HFFc6 (cell line): ENCODE results near the gene PLXNB1. TPM values are rescaled to one million over a fixed set of nuclear protein-coding genes. Genes with fewer than 3 reads are reported as not detected.

Source experiments
- DNase-seq: peaks from one replicate; pipeline ENCODE4 v3.0.0-alpha.2; 2018
- H3K27ac Mint-ChIP-seq: 2 replicates; pipeline ENCODE4 v1.8.0; 2020; ENCODE audit warnings: mild to moderate bottlenecking, mixed read lengths
- H3K27me3 Mint-ChIP-seq: 2 replicates; pipeline ENCODE4 v1.8.0; 2021; ENCODE audit warnings: mild to moderate bottlenecking, moderate library complexity, mixed read lengths; ENCODE audit not compliant: insufficient read depth
- H3K36me3 Mint-ChIP-seq: 2 replicates; pipeline ENCODE4 v1.8.0; 2021; ENCODE audit warnings: low read depth, mixed read lengths
- H3K4me1 Mint-ChIP-seq: 2 replicates; pipeline ENCODE4 v1.8.0; 2020; ENCODE audit warnings: low read depth, mixed read lengths
- H3K4me3 Mint-ChIP-seq: 2 replicates; pipeline ENCODE4 v1.8.0; 2020; ENCODE audit warnings: mild to moderate bottlenecking, moderate library complexity, mixed read lengths
- H3K9me3 Mint-ChIP-seq: 2 replicates; pipeline ENCODE4 v1.8.0; 2020; ENCODE audit warnings: mild to moderate bottlenecking, mixed read lengths
- total RNA-seq, 6 experiments: library from RNA; stranded (reverse); fragmentation: NEBNext Ultra II Directional; extraction: Animal tissue kit (Norgen Biotek cat#: 25700); gene quantifications; 2 replicates in 1 of 6; 3 replicates in 5 of 6; pipeline ENCODE4 v1.2.3, GENCODE V29; 2021
- TF ChIP-seq, protein P1 (sequence below): fragments of 200-600 bp; sonication (generic); IDR thresholded peaks from 2 replicates; pipeline ENCODE4 v1.5.0; 2021; ENCODE audit warnings: antibody characterized with exemption, mild to moderate bottlenecking

Gene PLXNB1
- total RNA-seq, 6 experiments from 2014 or later, result 11.1 to 15.5 (median 12.8) TPM

DNA sequence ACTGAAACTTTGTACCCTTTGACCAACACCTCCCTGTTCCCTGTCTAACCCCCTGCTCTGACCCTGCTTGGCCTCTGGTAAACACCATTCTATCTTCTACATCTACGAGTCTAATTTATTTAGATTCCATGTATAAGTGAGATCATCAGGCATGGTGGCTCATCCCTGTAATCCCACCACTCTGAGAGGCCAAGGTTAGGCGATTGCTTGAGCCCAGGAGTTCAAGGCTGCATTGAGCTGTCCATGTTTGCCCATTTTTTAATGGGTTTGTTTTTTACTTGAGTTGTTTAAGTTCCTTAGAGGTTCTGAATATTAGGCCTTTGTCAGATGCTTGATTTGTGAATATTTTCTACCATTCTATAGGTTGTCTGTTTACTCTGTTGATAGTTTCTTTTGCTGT is 40.9 kb downstream of the PLXNB1 start:
- no peaks in the 10 kb centered on the region; the same call in 1 of the 2 replicates for H3K36me3 Mint-ChIP-seq
- H3K27me3 Mint-ChIP-seq, result peaks cover 24% of the 10 kb centered on the region
- no peak overlapping the region for H3K4me3 Mint-ChIP-seq

DNA sequence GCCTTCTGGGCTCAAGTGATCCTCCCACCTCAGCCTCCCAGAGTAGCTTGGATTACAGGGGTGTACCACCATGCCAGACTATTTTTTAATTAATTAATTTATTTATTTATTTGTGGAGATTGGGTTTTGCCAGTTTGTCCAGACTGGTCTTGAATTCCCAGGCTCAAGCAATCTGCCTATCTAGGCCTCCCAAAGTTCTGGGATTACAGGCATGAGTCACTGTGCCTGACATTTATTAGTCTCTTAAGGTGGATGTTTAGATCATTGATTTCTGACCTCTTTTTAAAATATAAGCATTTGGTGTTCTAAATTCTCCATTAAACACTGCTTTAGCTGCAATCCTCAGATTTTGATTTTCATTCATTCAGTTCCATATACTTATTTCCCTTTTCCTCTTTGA is 42.3 kb downstream of the PLXNB1 start:
- no peak overlapping the region for H3K4me3 Mint-ChIP-seq
- H3K9me3 Mint-ChIP-seq, result peaks cover 10% of the 10 kb centered on the region
- no peaks in the 10 kb centered on the region for H3K4me1 Mint-ChIP-seq
- TF ChIP-seq, protein P1, sequence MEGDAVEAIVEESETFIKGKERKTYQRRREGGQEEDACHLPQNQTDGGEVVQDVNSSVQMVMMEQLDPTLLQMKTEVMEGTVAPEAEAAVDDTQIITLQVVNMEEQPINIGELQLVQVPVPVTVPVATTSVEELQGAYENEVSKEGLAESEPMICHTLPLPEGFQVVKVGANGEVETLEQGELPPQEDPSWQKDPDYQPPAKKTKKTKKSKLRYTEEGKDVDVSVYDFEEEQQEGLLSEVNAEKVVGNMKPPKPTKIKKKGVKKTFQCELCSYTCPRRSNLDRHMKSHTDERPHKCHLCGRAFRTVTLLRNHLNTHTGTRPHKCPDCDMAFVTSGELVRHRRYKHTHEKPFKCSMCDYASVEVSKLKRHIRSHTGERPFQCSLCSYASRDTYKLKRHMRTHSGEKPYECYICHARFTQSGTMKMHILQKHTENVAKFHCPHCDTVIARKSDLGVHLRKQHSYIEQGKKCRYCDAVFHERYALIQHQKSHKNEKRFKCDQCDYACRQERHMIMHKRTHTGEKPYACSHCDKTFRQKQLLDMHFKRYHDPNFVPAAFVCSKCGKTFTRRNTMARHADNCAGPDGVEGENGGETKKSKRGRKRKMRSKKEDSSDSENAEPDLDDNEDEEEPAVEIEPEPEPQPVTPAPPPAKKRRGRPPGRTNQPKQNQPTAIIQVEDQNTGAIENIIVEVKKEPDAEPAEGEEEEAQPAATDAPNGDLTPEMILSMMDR, result no peak
- DNase-seq, result no peak
- H3K27me3 Mint-ChIP-seq, result peaks cover 17% of the 10 kb centered on the region
- no peak overlapping the region for H3K27ac Mint-ChIP-seq
- no peaks in the 10 kb centered on the region; the same call in 1 of the 2 replicates for H3K36me3 Mint-ChIP-seq

More for the DNA sequence above, 40.9 kb downstream of the PLXNB1 start:
- Mint-ChIP-seq H3K27ac (no peak overlapping the region), H3K9me3 (peaks cover 10% of the 10 kb centered on the region), H3K4me1 (no peaks in the 10 kb centered on the region)
- TF ChIP-seq, protein P1, result no peak
- DNase-seq, result no peak

DNA sequence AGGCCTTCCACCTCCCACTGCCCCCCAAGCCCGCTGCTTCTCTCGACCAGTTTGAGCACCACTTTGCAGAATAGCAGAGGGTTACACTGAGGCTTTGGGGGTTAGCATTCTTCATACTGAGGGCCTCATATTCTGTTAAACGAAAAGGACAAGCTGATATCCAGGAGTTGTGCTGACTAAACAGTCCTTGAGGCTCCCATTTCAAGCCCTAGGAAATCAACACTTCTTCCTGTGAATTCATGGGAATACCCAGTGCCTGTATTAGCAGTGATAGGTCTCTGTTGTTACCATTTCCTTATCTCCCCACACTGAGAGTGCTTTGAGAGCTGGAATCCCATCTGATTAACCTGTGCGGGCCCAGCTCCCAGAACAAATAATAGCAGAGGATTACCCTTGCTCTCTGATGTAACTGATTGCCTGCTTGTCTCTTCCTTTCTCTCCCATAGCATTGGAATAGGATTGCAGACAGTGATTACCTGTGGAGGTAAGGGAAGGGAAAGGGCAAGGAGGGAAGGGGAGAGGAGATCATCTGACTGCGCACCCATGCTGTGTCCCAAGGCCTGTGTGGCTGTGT is 56.9 kb downstream of the PLXNB1 start:
- no peaks in the 10 kb centered on the region for H3K9me3 Mint-ChIP-seq
- DNase-seq, result no peak
- H3K4me1 Mint-ChIP-seq, result no peaks in the 10 kb centered on the region
- H3K4me3 Mint-ChIP-seq, result no peak overlapping the region
- H3K36me3 Mint-ChIP-seq, result no peaks in the 10 kb centered on the region
- no peak overlapping the region for H3K27ac Mint-ChIP-seq
- peaks cover 30% of the 10 kb centered on the region for H3K27me3 Mint-ChIP-seq
- TF ChIP-seq, protein P1, result no peak

DNA sequence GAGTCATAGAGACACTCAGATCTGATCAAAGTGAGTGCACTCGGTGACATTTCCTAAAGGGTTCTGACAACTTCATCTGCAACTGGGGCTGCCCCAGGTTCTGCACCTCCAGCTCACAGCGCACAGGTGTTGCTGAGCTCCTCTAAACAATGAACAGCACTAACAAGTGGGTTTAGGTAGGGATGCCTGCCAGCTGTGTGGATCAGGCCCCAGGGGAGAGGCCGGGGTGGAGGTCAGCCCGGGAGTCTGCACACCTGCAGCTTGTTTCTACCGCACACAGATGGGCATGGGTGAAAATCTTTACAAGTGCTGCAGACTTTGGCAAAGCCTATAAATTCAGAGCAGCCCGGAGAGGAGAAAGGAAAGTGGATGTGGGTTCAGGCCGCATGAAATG is 57.5 kb downstream of the PLXNB1 start:
- no peaks in the 10 kb centered on the region for H3K9me3 Mint-ChIP-seq
- no peaks in the 10 kb centered on the region for H3K4me1 Mint-ChIP-seq
- peaks cover 35% of the 10 kb centered on the region for H3K27me3 Mint-ChIP-seq
- DNase-seq, result no peak
- TF ChIP-seq, protein P1, result no peak
- no peaks in the 10 kb centered on the region for H3K36me3 Mint-ChIP-seq
- no peak overlapping the region for H3K27ac Mint-ChIP-seq
- no peak overlapping the region for H3K4me3 Mint-ChIP-seq

DNA sequence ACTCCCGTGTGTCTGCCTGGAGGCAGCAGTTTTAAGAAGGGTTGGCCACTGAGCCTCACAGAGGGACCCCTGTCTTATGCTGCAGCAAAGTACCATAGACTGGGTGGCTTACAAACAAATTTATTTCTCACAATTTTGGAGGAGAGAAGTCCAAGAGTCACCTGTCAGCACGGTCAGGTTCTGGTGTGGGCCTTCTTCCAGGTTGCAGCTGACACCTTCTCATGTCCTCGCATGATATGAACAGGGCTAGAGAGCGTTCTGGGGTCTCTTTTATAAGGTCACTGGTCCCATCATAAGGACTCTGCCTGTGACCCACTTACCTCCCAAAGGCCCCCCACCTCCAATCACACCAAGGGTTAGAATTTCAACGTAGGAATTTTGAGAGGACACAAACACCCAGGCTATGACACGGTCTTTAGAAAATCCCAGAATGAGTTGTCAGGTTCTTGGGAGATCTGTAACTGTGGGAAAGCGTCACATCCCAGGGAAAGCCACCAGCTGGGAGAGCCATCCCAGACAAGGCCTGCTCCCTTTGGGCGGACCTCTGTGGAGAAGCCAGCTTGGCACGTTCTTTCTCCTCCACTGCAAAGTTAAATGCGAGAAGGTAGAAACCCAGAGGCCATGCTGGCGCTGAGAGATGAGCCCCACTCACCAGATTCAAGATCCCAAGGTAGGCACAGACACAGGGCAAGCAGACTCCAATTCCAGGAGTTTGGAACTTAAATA is 58.1 kb downstream of the PLXNB1 start, which contains the start of gene FBXW12:
Gene FBXW12, plus strand, starts transcription at position 569 of the 726 bp plus-strand sequence. CDS start 549 bp downstream, outside the sequence.
- H3K4me1 Mint-ChIP-seq, result no peaks in the 10 kb centered on the region
- TF ChIP-seq, protein P1, result no peak
- no peaks in the 10 kb centered on the region for H3K9me3 Mint-ChIP-seq
- no peak for DNase-seq
- H3K36me3 Mint-ChIP-seq, result no peaks in the 10 kb centered on the region
- no peak within 1 kb of the TSS for H3K27ac Mint-ChIP-seq
- H3K4me3 Mint-ChIP-seq, result no peak within 1 kb of the TSS
- peaks cover 36% of the 10 kb centered on the region for H3K27me3 Mint-ChIP-seq
